Inflammatory macrophage treated with lipopolysaccharide for 4 hours (primary cell): ENCODE measurements around the gene TNFRSF11A.

Experiments used
- DNase-seq: peaks from one replicate; pipeline ENCODE4 v3.0.0-alpha.2; 2020

The TNFRSF11A gene

DNA sequence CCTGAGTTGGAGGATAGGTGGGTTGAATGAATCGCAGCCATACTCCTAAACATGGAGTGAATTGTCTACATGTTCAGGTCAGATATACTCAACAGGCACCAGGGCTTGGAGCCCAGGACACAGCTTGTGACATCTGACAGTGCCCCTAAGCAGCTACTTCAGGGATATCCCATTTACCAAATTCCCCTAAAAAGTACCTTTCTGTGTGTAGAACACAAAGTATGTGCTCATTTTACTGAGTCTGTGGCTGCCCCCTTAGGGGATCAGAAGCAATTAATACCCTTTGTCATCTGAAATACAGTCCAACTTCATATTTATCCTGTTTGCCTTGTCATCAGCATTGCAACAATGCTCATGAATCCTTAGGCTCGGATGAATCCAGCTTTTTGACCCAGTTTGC lies 20.8 kb downstream of the TNFRSF11A start:
- no peak for DNase-seq

DNA sequence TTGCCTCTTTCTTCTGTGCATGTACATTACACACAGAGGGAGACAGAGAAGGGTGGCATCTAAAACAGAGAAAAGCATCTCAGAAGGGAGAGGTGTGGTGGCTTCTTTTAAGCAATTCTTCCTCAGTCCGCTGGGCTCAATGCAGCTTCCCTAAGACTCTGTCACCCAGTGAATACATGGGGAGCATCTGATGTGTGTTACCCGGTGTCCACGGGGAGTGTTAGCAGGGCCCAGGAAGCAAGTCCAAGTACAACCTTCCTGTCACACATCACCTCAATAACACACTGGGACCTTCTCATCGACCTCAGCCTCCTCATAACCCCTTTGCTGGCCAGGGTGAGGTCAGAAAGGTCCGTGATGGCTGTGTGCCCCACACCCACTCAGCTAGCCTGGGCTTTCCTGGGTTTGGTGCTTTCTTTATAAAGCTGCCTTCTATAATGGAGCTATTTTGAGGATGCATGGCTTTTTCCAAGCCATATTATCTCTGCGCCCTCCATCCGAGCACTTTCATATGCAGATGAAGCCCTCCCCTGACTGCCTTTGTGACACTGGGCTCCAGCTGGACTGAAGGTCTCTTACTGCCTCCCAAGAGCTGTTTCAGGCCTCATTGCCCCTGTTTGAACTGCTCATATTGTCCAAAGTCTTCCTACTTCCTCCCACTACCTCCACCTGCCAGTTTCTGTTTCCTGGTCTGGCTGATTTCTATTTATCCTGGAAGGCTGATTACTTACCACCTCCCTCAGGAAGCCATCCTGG lies 21.4 kb downstream of the TNFRSF11A start:
- DNase-seq, result no peak

DNA sequence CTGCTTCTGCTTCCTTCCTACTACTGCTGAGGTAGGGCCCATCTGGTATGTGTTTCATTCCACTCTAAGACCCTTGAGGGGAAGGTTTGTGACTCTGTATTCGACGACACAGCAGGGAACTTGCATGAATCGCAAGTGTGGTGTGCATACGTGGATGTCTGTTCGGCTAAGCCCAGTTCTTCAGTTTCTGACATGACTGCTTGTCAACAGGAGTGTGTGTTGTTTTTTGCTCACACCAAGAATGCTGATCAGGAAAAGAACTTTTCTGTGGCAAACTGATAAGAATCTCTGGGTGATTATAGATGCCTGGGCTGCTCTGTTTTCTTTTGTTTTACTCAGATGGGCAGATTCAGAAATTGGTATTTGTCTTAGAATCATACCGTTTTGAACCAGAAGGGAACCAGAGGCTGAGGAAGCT lies 22.0 kb downstream of the TNFRSF11A start:
- DNase-seq, result no peak

DNA sequence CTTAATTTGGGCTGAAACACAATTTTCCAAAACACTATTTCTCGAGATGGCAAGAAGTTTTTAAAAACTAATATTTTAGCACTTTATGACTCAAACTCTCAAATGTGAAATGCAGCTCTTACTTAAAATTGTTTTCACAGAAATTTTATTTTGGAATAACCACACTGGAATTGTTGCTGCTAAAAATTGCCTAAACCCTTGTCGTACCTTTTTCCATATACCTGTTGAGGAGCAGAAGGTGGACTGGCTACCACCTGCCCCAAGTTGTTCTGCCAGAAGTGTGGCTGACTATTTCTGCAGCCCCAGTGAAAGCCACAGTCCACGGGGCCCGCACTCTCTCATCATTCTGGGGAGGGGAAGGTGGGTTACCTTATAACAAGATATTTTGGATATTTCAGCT lies 23.4 kb downstream of the TNFRSF11A start:
- DNase-seq, result no peak

DNA sequence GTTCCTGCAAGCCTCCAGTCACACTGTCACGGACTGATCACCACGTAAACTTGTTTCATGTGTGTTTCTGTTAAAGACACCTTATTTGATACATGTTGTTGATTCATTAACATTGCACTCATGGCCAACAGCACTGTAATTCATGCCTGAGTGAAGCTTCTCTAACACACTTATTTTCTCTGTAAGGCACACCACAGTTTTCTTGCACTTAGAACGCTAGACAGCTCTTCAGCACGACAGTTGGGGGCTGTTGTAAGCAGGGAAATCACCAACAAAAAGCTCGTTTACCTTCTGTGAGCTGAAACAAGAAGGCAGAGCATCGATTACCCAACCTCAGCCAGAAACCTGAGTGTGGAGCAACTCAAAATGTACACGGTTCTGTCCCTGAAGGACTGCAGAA lies 28.1 kb downstream of the TNFRSF11A start:
- no peak for DNase-seq

DNA sequence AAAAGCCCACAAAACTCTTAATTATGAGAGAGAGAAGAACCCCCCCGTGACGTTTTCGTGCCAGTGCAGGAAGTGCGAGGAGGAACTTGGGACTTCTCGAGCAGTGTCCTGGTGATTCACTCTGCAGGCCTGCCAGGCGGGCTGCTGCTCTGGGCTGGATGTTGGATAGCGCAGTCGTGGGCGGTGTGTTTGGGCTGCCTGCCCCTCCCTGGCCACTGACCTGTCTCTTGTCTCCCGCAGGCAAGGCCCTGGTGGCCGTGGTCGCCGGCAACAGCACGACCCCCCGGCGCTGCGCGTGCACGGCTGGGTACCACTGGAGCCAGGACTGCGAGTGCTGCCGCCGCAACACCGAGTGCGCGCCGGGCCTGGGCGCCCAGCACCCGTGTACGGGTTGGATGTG lies 29.0 kb downstream of the TNFRSF11A start:
- DNase-seq, result peak; percentile 42

DNA sequence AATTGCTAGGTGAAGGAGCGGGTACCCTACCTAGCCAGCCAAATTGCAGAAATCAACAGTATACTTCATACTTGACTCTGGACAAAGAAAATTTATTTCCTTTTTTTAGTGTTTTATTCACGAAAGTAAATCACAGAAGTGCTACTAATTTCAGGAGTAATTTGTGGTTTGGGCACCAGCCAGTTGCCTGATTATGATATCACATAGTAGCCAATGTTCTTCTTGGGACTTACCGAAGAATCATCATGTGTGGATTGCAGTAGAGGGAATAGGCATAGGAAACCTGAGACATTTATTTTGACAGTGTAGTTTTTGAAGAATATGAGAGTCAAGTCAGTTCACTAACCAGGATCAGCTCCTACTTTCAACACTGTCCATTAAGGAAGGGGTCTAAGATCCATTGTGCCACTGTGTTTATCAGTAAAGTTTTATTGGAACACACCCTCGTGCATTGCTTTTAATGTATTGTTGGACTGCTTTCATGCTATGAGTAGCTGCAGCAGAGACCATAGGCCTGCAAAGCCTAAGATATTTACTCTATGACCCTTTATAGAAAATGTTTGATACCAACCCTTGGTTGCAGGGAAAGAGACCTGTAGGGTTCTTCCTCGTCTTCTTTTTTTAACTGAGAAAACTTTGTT lies 32.1 kb downstream of the TNFRSF11A start:
- no peak for DNase-seq

DNA sequence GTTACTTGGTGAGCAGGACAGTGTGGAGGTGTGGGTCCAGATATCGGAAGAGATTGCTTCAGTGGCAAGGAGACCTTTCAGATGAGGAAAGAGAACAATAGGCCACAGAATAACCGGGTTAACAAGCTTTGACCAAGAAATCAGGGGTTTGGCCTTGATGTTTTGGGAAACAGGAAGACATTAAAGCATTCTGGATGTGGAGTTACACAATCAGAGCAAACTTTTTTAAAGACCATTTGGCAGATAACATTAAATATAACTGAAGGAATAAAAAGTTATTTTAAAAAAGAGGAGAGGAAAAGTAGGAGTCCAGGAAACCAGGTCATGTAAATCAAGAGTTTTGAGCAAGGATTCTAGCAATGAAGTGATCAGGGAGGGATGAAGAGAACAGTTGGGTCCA lies 35.7 kb downstream of the TNFRSF11A start:
- DNase-seq, result no peak

DNA sequence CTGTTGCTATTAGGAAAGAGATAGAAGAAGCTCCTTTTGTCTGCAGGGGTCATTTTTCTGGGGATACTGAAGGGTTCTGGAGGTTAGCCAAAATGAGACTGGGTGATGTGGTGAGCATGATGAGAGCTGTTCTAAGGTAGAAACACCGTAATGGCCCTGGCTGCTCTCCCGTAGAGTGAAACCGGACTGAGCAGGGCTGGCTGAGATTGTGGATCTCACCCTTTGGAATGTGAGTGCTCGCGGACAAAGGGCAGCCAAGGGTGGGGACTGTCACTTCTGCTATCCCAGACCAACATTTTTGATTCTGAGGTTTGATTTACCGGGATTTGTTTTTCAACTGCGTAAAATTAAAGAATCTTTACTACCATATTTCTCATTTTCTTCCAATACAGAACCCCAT lies 36.2 kb downstream of the TNFRSF11A start:
- no peak for DNase-seq

DNA sequence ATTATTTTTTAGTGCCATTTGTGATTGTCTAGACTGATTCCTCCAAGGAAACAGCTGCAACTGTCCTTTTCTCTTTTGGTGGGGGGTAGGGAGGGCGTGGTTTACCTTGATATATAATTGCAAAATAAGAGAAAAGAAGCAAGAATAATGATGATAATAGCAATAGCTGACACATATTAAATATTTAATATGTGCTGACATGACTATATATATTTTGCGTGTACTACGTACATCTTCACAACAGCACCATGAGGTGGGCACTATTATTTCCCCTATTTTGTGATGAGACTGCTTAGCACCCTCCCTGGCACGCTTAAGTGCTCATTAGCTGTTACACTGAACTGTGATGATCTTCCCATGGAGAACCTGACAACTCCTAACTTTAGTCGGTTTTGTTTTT lies 39.4 kb downstream of the TNFRSF11A start:
- DNase-seq, result no peak

DNA sequence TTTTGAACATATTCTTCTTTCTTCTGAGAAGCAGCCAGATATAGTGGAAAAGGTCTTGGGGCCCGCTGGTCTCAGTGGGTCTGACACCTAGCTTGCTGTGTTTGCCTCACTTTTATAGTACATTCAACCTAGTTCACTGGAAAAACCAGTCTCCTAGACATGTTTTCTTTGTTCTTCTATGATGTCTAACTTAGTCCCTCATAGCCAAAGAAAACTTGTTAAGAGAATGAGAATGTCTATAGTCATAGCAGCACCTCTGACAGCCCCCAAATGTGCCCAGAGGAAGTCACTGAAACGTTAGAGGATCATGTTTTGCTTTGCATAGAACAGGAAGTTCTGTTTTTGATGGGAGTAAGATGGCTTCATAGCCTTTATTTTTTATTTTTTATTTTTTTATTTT lies 40.3 kb downstream of the TNFRSF11A start:
- DNase-seq, result no peak

DNA sequence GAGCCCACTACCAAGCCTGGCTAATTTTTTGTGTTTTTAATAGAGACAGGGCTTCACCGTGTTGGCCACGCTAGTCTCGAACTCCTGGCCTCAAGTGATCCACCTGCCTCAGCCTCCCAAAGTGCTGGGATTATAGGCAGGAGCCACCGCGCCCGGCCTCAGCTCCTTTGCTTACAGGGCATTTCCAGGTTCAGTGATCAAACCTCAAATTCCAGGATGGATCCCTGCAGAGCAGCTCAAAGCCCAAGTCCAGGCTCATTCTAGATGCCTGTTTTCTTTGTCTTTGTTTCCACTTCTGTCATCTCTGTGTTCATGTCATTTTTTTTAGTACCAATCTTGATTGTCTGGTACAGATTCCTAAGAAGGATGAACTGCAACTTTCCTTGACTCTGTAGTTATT lies 41.9 kb downstream of the TNFRSF11A start:
- no peak for DNase-seq

DNA sequence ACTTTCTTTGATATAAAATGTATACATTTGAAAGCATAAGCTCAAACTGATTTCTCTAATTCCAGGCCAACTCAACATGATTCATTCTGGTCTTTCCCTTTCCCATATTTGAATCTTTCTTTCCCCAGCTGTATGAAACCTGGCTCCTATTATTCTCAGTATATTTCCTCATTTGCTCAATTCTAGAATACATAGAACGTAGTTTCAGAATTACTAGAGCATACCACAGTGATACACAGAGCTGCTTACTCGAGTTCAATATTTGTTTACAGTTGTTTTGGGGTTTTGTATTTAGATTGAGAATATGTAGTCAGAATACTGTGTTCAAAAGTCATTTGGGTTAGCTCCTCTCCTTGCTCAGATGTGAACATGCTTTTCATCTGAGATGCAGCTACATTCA lies 43.0 kb downstream of the TNFRSF11A start:
- DNase-seq, result peak; percentile 4

DNA sequence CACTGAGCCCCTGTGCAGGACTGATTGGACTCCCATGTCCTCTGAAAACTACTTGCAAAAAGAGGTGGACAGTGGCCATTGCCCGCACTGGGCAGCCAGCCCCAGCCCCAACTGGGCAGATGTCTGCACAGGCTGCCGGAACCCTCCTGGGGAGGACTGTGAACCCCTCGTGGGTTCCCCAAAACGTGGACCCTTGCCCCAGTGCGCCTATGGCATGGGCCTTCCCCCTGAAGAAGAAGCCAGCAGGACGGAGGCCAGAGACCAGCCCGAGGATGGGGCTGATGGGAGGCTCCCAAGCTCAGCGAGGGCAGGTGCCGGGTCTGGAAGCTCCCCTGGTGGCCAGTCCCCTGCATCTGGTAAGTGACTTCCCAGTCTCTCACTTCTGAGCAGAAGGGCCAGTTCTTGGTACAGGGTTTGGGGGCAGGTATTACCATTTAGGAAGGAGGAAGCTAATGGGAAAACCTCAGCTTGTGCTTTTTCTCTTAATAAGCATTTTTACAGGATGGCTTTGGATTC lies 44.1 kb downstream of the TNFRSF11A start:
- DNase-seq, result no peak

DNA sequence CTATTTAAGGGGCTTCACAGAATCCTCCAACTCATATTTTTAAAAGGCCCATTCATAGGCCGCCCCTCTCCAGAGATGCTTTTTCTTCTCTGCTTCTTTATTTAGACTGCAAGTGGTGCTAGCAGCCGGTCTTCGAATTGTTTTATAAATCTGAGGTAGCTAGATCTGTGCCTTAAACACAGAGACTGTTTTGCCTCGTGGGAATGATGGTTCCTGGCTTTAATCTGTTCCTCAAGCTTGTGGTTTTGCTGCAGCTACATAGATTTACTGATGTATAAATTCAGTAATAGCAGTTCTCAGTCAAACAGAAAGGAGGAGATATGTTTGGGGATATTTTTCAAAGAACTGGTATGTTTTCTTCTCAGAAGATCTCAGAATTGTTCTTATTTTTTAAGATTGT lies 45.3 kb downstream of the TNFRSF11A start:
- no peak for DNase-seq

DNA sequence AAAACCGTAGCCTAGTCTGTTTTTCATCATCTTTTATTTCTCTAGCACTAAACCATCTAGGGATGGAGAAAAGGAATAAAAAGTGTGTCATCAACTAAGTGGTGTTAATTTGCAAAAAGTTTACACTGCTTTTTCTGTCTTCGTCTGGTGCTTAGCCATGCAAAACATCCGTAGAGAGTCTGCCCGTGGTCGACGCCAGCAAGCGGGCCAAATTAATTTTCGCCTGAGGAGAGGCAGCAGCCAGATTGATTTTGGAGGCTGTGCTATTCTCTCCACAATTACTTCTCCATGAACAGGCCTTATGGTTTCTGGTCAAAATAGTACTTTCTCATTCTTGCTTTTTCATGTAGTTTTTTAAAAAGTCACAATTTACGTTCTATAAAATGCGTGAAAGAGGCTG lies 46.3 kb downstream of the TNFRSF11A start:
- DNase-seq, result no peak

DNA sequence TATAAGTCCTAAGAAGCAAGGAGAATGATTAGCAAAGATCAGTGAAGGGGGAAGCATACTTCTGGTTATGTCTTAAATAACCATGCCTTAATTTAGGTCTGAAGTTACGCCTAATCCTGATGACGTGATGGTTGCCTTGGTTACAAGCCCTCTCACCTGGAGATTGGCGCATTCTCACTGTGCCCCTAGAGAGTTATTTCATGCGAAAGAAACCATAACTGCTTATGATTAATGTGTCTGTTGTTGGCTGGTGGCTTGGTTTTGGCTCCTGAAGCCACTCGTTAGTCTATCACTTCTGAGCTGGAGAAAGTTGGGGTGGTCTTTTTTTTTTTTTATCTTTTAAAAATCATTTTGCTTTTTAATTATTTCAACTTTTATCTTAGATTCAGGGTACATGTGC lies 47.0 kb downstream of the TNFRSF11A start:
- no peak for DNase-seq

DNA sequence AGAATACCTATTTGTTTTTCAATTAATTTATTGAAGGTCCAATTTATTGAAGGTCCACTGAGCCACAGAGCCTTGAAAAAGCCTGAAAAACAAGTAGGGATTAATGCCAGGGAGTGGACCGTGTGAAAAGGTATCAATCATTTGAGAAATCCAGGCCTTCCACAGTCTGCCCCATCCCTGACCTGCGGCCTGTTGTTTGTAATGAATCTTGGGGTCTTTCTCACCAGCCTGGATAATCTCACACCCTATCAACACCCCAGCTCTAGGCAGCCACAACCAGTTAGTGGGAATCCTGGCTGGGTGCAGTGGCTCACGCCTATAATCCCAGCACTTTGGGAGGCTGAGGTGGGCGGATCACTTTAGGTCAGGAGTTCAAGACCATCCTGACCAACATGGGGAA lies 47.8 kb downstream of the TNFRSF11A start:
- DNase-seq, result no peak

DNA sequence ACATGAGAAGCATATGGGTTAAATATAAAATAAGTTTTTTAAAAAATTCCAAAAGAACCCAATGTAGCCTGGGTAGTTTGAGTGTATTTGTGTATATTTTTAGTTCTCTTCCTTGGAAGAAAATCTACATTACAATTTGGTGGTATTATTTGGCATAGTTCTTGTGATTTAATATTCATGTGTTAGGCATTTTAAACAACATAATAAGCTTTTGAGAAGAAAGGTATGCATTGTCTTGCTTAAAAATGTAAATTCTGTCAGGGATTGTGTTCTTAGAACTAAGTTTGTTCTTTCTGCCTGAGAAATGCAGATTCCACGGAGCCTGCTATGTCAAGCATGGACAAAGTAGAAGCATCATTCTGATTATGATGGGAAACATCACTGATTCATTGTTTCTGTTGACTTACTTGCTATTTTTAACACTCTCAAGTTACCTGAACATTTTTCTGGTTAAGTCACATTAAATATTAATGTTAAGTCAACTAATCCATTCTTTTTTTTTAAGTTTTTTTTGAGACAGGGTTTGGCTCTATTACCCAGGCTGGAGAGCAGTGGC lies 49.4 kb downstream of the TNFRSF11A start:
- no peak for DNase-seq

DNA sequence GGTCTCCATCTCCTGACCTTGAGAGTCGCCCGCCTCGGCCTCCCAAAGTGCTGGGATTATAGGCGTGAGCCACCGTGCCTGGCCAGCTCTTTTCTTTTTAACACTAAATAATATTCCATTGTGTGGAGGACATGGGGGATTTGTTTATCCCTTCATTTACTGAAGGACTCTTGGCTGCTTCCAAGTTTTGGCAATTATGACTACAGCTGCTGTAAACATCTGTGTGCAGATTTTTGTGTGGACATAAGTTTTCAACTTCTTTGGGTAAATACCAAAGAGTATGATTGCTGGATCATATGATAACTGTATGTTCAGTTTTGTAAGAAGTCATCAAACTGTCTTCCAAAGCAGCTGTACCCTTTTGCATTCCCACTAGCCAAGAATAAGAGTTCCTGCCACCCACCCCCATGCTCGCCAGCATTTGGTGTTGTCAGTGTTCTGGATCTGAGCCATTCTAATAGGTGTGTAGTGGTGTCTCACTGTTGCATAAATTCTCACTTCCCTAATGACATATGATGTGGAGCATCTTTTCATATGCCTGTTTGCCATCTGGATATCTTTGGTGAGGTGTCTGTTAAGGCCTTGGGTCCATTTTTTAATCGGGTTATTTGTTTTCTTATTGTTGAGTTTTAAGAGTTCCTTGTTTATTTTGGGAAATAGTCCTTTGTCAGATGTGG lies 52.2 kb downstream of the TNFRSF11A start:
- no peak for DNase-seq

DNA sequence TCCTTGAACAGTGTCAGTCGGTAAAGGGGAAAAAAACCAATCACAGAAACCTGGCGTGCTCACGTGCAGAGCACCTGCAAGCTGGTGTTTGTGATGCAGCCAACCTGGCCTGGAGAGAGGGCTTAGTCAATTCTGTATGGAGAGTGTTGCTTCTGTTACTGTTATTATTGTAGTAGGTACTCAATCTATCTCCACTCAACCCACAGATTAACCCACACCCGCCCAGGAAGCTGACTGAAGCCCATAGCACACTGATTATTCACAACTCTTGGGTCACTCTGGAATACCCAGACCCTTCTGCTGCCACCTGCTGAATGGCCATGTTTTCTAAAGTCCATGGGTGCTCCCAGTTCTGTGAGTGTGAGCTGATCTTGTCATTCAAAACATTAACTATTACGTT lies 53.9 kb downstream of the TNFRSF11A start:
- no peak for DNase-seq

DNA sequence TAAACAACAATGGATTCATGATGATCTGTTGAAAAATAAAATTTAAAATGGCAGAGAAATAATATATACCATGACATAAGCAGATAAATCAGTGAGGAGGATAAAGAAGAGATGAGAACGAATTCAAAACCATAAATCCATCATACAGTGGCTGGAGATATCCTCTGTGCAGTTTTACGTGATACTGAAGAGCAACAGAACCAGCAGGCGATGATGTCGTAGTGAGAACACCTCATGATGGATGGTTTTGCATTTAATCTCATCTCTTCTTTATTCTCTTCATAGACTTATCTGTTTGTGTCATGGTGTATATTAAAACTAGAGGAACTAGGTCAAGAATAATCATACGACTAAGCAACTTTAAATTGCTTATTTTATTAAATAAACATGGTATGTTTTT lies 56.3 kb downstream of the TNFRSF11A start:
- no peak for DNase-seq

DNA sequence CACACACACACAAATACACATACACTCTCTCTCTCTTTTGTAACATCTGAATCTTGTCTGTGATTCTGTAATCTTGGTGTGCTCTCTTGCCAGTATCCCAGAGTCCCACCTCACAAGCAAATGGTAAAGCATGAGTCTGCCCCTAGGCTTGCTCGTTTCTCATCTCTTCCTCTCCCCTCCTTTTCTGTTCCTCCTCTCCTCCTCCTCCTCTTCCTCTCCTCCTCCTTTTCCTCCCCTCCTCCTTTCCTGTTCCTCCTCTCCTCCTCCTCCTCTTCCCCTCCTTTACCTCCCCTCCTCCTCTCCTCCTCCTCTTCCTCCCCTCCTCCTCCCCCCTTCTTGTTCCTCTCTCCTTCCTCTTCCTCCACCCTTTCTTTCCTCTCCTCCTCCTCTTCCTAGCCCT lies 59.0 kb downstream of the TNFRSF11A start:
- no peak for DNase-seq

DNA sequence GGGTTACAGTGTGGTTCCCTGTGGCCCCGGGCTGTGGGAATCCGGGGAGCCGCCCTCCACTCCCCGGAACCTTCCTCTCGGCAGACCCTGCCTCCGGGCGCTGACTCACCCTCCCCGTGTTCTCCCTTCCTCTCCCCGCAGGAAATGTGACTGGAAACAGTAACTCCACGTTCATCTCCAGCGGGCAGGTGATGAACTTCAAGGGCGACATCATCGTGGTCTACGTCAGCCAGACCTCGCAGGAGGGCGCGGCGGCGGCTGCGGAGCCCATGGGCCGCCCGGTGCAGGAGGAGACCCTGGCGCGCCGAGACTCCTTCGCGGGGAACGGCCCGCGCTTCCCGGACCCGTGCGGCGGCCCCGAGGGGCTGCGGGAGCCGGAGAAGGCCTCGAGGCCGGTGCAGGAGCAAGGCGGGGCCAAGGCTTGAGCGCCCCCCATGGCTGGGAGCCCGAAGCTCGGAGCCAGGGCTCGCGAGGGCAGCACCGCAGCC lies 59.5 kb downstream of the TNFRSF11A start:
- DNase-seq, result no peak
